Common myeloid progenitor, CD34-positive (primary cell): ENCODE measurements around the gene RAP1A.
A peak's percentile ranks its signal among the peaks of the same experiment; 100 is the strongest.

ENCODE experiments used
- CTCF ChIA-PET: fragments of 350-600 bp; sonication (Branson Sonifier 250); formaldehyde crosslinking; loops from one replicate; lab custom pipeline; 2021; ENCODE audit warnings: antibody characterized with exemption; lab: Charles Lee
- POLR2A ChIA-PET: fragments of 350-600 bp; sonication (Branson Sonifier 250); formaldehyde crosslinking; loops from one replicate; lab custom pipeline; 2021; ENCODE audit warnings: antibody characterized with exemption; lab: Charles Lee
- DNase-seq, 3 donors: peaks; one replicate each; pipeline versions ENCODE4 v3.0.0 to v3.0.0-alpha.2; 2013
- H3K27ac ChIP-seq, 2 experiments: 1 replicate in 1 of 2; 2 replicates in 1 of 2; pipeline ENCODE4 v1.7.0; 2013; ENCODE audit warnings: inconsistent platforms in 2 of 2, low read length in 2 of 2, mild to moderate bottlenecking in 2 of 2, low read depth in 1 of 2, moderate library complexity in 1 of 2; ENCODE audit not compliant: severe bottlenecking in 2 of 2, insufficient read depth in 1 of 2, poor library complexity in 1 of 2
- H3K27me3 ChIP-seq, 5 experiments: replicated peaks in 2 of 5; 1 replicate in 3 of 5; 2 replicates in 2 of 5; pipeline versions ENCODE4 v1.6.1 to v1.7.0; 2013; ENCODE audit warnings: low read length in 4 of 5, mild to moderate bottlenecking in 2 of 5, moderate library complexity in 2 of 5, inconsistent platforms in 1 of 5; ENCODE audit not compliant: insufficient read depth in 5 of 5, control insufficient read depth in 4 of 5
- H3K36me3 ChIP-seq, 4 experiments: 1 replicate in 2 of 4; 2 replicates in 2 of 4; pipeline versions ENCODE4 v1.6.1 to v1.7.0; 2013; ENCODE audit warnings: low read length in 3 of 4, control low read depth in 1 of 4, mild to moderate bottlenecking in 1 of 4; ENCODE audit not compliant: control insufficient read depth in 4 of 4, insufficient read depth in 4 of 4
- H3K4me1 ChIP-seq, 4 experiments: 1 replicate in 3 of 4; 2 replicates in 1 of 4; pipeline versions ENCODE4 v1.6.1 to v1.7.1; 2013; ENCODE audit warnings: low read length in 3 of 4, mild to moderate bottlenecking in 3 of 4, control low read depth in 1 of 4, inconsistent platforms in 1 of 4, moderate library complexity in 1 of 4; ENCODE audit not compliant: control insufficient read depth in 4 of 4, insufficient read depth in 4 of 4; ENCODE audit errors: control extremely low read depth in 1 of 4
- H3K4me3 ChIP-seq, 7 experiments: 1 replicate in 4 of 7; 2 replicates in 3 of 7; pipeline versions ENCODE4 v1.5.1 to v1.7.0; 2013; ENCODE audit warnings: mild to moderate bottlenecking in 7 of 7, low read length in 6 of 7, moderate library complexity in 6 of 7, inconsistent platforms in 2 of 7, low read depth in 2 of 7, control low read depth in 1 of 7; ENCODE audit not compliant: insufficient read depth in 4 of 7, control insufficient read depth in 1 of 7; ENCODE audit errors: extremely low read depth in 1 of 7
- H3K9me3 ChIP-seq, 5 experiments: 1 replicate in 4 of 5; 2 replicates in 1 of 5; pipeline versions ENCODE4 v1.6.1 to v1.7.1; 2013; ENCODE audit warnings: low read length in 4 of 5, mild to moderate bottlenecking in 2 of 5, inconsistent platforms in 1 of 5, low read depth in 1 of 5, moderate library complexity in 1 of 5; ENCODE audit not compliant: control insufficient read depth in 4 of 5, insufficient read depth in 2 of 5; ENCODE audit errors: control extremely low read depth in 1 of 5
- WGBS: methylation state at CpG from one replicate; pipeline ENCODE4 v1.1.5; 2013; ENCODE audit not compliant: insufficient coverage; 5-methylcytosine and 5-hydroxymethylcytosine counted together

Gene RAP1A

DNA sequence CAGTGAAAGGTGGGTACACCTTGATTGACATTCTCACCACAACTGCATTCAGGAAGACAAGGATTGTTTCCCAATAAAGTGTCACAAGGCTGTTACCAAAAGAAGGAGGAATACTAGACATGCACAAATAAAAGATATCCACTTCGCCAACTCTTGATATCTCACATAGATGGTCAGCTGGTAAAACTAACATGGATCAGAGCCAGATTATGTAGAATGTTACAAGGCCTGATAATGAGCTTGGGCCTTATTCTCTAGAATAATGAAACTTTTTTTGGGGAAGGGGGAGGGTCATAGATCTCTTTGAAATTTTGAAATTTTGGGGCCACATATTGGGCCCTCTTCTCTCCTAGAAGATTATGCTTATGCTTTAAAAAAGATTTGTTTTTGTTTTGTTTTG is 24.9 kb downstream of the RAP1A start:
- H3K36me3 ChIP-seq = peaks cover 0 to 22% (median 4%) of the 10 kb centered on the region in 4 experiments
- ChIA-PET POLR2A (interaction anchor here (0.6 kb wide), 1 partner anchor 57 kb away, joined by 3 read pairs; no protein-coding TSS in a partner anchor), CTCF (interaction anchor here (0.6 to 2.3 kb wide), 11 partner anchors 9 to 1004 kb away, joined by 3 to 7 read pairs (median 4); no protein-coding TSS in a partner anchor)
- H3K27ac ChIP-seq = no peak overlapping the region
- no peak overlapping the region for H3K4me3 ChIP-seq
- DNase-seq = no peak
- no CpG with 5 or more reads among the region's 1 CpG for WGBS
- no peaks in the 10 kb centered on the region for H3K27me3 ChIP-seq
- H3K4me1 ChIP-seq = no peaks in the 10 kb centered on the region
- H3K9me3 ChIP-seq = peaks cover 0 to 4% (median 3%) of the 10 kb centered on the region in 5 experiments

DNA sequence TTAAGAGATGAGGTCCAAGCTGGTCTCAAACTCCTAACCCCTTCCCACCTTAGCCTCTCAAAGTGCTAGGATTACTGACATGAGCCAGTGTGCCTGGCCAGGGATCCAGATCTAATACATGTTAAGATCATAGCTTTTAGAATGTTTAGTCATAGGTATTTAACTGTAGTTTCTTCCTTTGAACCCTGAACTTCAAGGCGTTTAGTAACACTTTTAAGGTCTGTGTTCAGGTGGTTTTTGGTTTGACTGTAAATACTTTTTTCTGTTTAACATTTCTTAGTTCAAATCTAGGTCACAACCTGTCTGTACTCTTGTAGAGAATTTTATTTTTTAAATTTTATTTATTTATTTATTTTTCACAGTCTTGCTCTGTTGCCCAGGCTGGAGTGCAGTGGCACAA is 28.1 kb downstream of the RAP1A start:
- Histone ChIP-seq H3K4me3 (no peak overlapping the region), H3K9me3 (peaks cover 0 to 4% (median 3%) of the 10 kb centered on the region in 5 experiments), H3K36me3 (peaks cover 0 to 22% (median 4%) of the 10 kb centered on the region in 4 experiments), H3K27ac (no peak overlapping the region), H3K4me1 (no peaks in the 10 kb centered on the region), H3K27me3 (no peaks in the 10 kb centered on the region)
- CTCF ChIA-PET = interaction anchor here (1.0 to 1.5 kb wide), 6 partner anchors 11 to 166 kb away, joined by 3 to 5 read pairs (median 4); no protein-coding TSS in a partner anchor
- WGBS = no CpG with 5 or more reads among the region's 1 CpG
- no peak for DNase-seq
- POLR2A ChIA-PET = no interaction called here

DNA sequence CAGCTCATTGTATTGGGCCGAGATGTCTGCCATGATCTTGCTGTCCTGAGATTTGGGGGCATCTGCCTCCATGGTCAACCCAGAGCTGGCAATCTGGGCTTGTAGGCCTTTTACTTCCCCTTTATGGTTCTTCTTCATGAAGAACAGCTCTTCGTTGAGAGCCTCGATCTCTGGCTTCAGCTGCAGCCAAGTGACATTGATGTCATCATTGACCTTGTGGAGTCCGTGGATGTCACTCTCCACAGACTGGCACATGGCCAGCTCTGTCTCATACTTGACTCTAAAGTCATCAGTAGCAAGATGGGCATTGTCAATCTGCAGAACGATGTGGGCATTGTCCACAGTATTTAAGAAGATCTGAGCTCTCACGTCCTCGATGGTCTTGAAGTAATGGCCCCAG is 29.2 kb downstream of the RAP1A start:
- H3K4me3 ChIP-seq = no peak overlapping the region
- WGBS = 95% methylated on average over 7 of the region's 7 CpGs

DNA sequence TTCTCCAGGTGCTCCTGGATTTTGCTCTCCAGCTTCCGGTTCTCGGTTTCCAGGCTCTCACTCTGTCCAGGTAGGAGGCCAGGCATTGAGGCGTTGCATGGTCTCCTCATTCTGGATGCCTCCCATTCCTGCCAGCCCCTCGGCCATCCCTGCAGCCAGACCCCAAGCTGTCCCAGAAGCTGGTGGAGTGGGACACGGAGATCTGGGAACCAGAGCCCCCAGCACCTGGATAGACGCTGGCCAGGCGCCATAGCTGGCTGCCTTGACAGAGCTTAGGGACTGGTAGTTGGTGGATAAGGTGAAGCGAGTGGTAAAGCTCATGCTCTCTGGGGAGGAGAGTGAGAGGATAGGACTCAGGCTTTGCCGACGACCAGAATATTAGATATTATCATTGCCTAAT is 29.6 kb downstream of the RAP1A start:
- Histone ChIP-seq H3K9me3 (no peaks in the 10 kb centered on the region), H3K4me3 (no peak overlapping the region), H3K27me3 (no peaks in the 10 kb centered on the region), H3K36me3 (peaks cover 0 to 11% (median 4%) of the 10 kb centered on the region in 4 experiments), H3K27ac (no peak overlapping the region), H3K4me1 (peaks cover 5 to 8% (median 7%) of the 10 kb centered on the region in 4 experiments)
- 91% methylated on average over 7 of the region's 10 CpGs for WGBS
- CTCF ChIA-PET = interaction anchor here (0.8 to 4.4 kb wide), 10 partner anchors 9 to 167 kb away, joined by 3 to 30 read pairs (median 4); partner anchors contain the start of genes ADORA3 and TMIGD3
- no peak for DNase-seq
- POLR2A ChIA-PET = no interaction called here

More for the DNA sequence above, 29.2 kb downstream of the RAP1A start:
- Histone ChIP-seq H3K27me3 (no peaks in the 10 kb centered on the region), H3K27ac (no peak overlapping the region), H3K36me3 (peaks cover 0 to 15% (median 4%) of the 10 kb centered on the region in 4 experiments), H3K9me3 (no peaks in the 10 kb centered on the region), H3K4me1 (peaks cover under 1 to 4% (median 4%) of the 10 kb centered on the region in 4 experiments)
- ChIA-PET POLR2A (no interaction called here), CTCF (interaction anchor here (0.8 to 4.4 kb wide), 11 partner anchors 9 to 166 kb away, joined by 3 to 30 read pairs (median 4); partner anchors contain the start of genes ADORA3 and TMIGD3)
- DNase-seq = peak in 1 of 3 donors; percentile 23

DNA sequence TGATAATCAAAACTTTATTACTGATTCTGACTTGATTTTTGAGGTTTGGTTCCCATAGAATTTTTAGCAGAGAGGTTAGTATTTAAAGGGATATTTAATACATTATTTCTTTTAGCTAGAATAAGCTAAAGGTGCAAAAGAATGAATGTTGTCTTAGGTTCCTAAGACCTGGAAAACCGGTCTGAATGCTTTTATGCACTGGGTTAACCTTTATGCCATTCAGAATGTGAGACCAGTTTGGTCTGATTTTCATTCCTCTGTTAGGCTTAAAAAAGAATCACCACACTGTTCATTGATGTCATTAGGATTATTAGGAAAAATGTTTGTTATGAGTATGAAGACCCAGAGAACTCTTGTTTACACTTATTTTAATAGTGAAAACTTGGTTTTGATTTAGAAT is 30.1 kb downstream of the RAP1A start:
- no CpG with 5 or more reads among the region's 1 CpG for WGBS
- Histone ChIP-seq H3K4me3 (no peak overlapping the region), H3K4me1 (peaks cover 6 to 11% (median 10%) of the 10 kb centered on the region in 4 experiments), H3K36me3 (peaks cover 0 to 10% (median 4%) of the 10 kb centered on the region in 4 experiments), H3K27ac (no peak overlapping the region), H3K27me3 (no peaks in the 10 kb centered on the region), H3K9me3 (no peaks in the 10 kb centered on the region)
- DNase-seq = no peak
- CTCF ChIA-PET = interaction anchor here (0.8 to 4.4 kb wide), 10 partner anchors 9 to 167 kb away, joined by 3 to 30 read pairs (median 4); partner anchors contain the start of genes ADORA3 and TMIGD3
- POLR2A ChIA-PET = no interaction called here

DNA sequence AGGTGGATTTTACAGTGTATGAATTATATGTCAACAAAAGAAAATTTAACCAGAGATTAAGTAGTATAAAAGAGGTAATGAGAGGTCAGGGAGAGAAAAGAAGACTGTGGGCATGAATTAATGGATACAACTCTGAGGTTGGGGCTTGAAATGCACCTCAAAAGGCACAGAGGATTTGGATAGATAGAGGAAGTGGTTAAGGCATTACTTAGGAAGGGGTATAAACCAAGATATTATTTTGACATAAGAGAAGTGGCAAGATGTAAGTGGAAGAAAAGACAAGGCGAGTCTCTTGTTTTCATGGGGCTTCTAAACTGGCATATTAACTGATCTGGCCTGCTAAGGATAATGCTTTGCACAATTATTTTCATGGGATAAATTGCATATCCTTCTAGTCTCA is 34.1 kb downstream of the RAP1A start:
- Histone ChIP-seq H3K4me1 (peaks cover 9 to 31% (median 14%) of the 10 kb centered on the region in 4 experiments), H3K9me3 (no peaks in the 10 kb centered on the region), H3K27ac (no peak overlapping the region), H3K27me3 (no peaks in the 10 kb centered on the region), H3K4me3 (peak overlapping the region in 1 of 7 experiments; percentile 39), H3K36me3 (peaks cover 0 to 2% (median under 1%) of the 10 kb centered on the region in 4 experiments)
- CTCF ChIA-PET = no interaction called here
- DNase-seq = peak; percentile 9 to 60 (median 53)
- POLR2A ChIA-PET = interaction anchor here (0.7 kb wide), 1 partner anchor 204 kb away, joined by 4 read pairs; the partner anchor contains the start of gene ATP5PB
- 60% methylated on average over 1 of the region's 1 CpG for WGBS

DNA sequence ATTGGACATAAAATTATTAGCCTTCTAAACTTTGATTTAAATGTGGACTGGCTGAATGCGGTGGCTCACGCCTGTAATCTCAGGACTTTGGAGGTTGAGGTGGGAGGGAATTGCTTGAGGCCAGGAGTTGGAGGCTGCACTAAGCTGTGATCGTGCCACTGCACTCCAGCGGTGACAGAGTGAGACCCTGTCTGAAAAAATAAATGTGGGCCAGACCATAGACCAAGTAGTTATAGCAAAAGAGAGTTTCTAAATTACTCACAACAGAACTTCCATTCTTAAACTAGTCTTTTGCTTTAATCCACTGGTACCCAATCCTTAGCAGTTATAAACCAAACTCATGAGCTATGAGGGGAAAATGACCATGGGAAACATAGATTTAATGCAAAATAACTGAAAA is 35.2 kb downstream of the RAP1A start:
- Histone ChIP-seq H3K4me1 (peaks cover 10 to 36% (median 19%) of the 10 kb centered on the region in 4 experiments), H3K27ac (no peak overlapping the region), H3K27me3 (no peaks in the 10 kb centered on the region), H3K4me3 (no peak overlapping the region), H3K36me3 (no peaks in the 10 kb centered on the region), H3K9me3 (no peaks in the 10 kb centered on the region)
- CTCF ChIA-PET = interaction anchor here (0.7 to 1.8 kb wide), 6 partner anchors 10 to 178 kb away, joined by 3 to 16 read pairs (median 3); no protein-coding TSS in a partner anchor
- POLR2A ChIA-PET = no interaction called here
- no peak for DNase-seq
- WGBS = no CpG with 5 or more reads among the region's 4 CpGs
